Effector memory CD8-positive, alpha-beta T cell (primary cell): ENCODE measurements around the gene CDH23.

Source experiments
- ATAC-seq: fragments of 150-1000 bp; cut with Tn5 transposase; replicated peaks from 2 replicates; pipeline ENCODE4 v1.10.0; 2021; ENCODE audit warnings: mild to moderate bottlenecking, moderate library complexity
- DNase-seq, 3 experiments: peaks; one replicate each; pipeline ENCODE4 v3.0.0; 2021
- H3K27ac Mint-ChIP-seq, 2 donors: one replicate each; pipeline ENCODE4 v1.8.0; 2022; ENCODE audit warnings: mild to moderate bottlenecking in 2 of 2, mixed read lengths in 2 of 2, moderate library complexity in 2 of 2
- H3K27me3 Mint-ChIP-seq, 2 donors: one replicate each; pipeline ENCODE4 v1.8.0; 2022; ENCODE audit warnings: mixed read lengths in 2 of 2
- H3K36me3 Mint-ChIP-seq: one replicate; pipeline ENCODE4 v1.8.0; 2022; ENCODE audit warnings: mild to moderate bottlenecking, moderate library complexity, mixed read lengths; ENCODE audit not compliant: insufficient read depth
- H3K4me1 Mint-ChIP-seq, 2 donors: one replicate each; pipeline ENCODE4 v1.8.0; 2022; ENCODE audit warnings: low read depth in 2 of 2, mixed read lengths in 2 of 2
- H3K4me3 Mint-ChIP-seq, 2 donors: one replicate each; pipeline ENCODE4 v1.8.0; 2022; ENCODE audit warnings: mild to moderate bottlenecking in 2 of 2, mixed read lengths in 2 of 2, moderate library complexity in 2 of 2
- H3K9me3 Mint-ChIP-seq, 2 donors: one replicate each; pipeline ENCODE4 v1.8.0; 2022; ENCODE audit warnings: mixed read lengths in 2 of 2

The CDH23 gene

DNA sequence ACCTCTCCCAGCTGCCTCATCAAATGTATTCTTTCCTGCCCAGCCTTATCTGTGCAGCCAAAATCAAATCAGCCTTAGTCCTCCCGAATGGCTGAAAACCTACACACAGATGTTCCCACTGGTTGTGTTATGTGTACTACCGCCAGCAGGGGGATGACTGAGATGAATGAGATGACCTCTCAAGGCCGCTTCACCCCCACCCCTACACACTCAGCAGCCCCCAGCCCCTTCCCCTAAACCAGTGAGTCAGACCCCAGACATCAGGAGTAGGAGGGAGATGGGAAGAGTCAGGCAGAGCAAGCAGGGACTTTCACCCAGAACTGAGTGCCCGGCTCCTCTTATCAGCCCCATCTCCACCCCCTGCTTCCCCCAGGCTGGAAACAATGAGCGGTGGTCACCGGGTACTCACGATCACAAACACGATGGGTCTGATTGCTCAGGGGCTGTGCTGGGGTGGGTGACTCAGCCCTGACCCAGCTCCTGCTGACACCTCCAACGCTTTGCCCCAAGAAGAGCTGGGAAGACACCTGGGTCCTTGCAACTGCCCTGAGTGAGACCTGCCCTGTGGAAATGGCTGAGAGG lies 329.4 kb downstream of the CDH23 start:
- Mint-ChIP-seq H3K36me3 (peaks cover 8% of the 10 kb centered on the region), H3K4me3 (peak overlapping the region; percentile 66 to 77), H3K27ac (peak overlapping the region; percentile 97 to 98), H3K9me3 (no peaks in the 10 kb centered on the region), H3K4me1 (peaks cover 36 to 71% of the 10 kb centered on the region in 2 donors), H3K27me3 (no peaks in the 10 kb centered on the region)
- DNase-seq, result no peak
- no peak for ATAC-seq

DNA sequence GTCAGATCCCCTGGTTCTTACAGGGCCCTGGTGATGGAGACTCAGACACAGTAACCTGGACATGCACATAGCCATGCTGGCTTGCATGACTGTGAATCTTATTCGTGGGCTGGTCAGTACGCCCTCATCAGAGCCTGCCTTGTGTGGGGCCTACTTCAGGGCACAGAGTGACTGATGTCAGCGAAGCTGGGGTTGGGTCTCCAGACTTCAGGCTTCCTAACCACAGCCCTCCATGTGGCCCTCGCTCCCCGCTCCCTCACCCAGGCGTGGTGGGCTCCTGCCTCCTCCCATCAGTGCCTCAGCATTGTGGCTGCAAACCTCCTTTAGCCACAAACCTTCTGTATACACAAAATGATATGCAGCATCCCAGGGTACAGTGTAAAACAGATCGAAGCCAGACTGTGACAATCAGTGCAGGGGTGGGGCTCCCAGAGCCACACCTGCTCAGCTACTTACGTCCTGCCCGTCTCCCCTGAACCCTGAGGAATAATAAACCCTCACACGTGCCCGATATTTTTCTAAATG lies 329.9 kb downstream of the CDH23 start:
- peak overlapping the region; percentile 97 to 98 for H3K27ac Mint-ChIP-seq
- H3K4me3 Mint-ChIP-seq, result peak overlapping the region; percentile 66 to 77
- H3K9me3 Mint-ChIP-seq, result no peaks in the 10 kb centered on the region
- H3K36me3 Mint-ChIP-seq, result peaks cover 8% of the 10 kb centered on the region
- DNase-seq, result no peak
- peaks cover 36 to 74% of the 10 kb centered on the region in 2 donors for H3K4me1 Mint-ChIP-seq
- no peaks in the 10 kb centered on the region for H3K27me3 Mint-ChIP-seq
- ATAC-seq, result peak; percentile 39

DNA sequence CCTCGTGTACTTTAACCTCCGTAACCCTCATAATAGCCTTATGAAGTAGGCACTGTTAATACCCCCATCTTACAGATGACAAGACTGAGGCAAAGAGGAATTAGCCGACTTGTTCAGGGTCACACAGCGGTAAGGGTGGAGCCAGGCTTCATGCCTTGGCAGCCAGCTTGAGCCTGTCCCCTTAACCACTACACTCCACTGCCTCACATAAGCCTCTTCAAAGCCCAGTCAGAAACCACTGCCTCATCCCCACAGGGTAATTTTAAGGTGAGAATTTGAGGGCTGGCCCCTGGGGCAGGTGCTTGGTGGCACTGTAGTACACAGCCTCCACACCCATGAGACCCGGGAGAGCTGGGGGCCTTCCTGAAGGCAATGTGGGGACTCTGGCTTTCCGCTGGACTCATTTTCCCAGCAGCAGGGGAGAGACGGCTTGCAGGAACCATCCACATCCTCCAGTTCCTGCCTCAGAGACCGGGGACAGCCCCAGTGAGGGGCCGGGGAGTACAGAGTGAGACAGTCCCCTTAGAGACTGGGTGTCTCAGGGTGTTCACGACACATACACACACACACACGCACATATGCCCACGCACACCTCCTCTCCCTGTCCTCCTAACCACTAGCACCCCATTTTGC lies 330.5 kb downstream of the CDH23 start:
- peaks cover 37 to 76% of the 10 kb centered on the region in 2 donors for H3K4me1 Mint-ChIP-seq
- no peaks in the 10 kb centered on the region for H3K9me3 Mint-ChIP-seq
- H3K36me3 Mint-ChIP-seq, result peaks cover 8% of the 10 kb centered on the region
- peak; percentile 67 to 72 (median 72) for DNase-seq
- ATAC-seq, result peak; percentile 69
- H3K4me3 Mint-ChIP-seq, result peak overlapping the region; percentile 66 to 77
- H3K27me3 Mint-ChIP-seq, result no peaks in the 10 kb centered on the region
- H3K27ac Mint-ChIP-seq, result peak overlapping the region; percentile 97 to 98

DNA sequence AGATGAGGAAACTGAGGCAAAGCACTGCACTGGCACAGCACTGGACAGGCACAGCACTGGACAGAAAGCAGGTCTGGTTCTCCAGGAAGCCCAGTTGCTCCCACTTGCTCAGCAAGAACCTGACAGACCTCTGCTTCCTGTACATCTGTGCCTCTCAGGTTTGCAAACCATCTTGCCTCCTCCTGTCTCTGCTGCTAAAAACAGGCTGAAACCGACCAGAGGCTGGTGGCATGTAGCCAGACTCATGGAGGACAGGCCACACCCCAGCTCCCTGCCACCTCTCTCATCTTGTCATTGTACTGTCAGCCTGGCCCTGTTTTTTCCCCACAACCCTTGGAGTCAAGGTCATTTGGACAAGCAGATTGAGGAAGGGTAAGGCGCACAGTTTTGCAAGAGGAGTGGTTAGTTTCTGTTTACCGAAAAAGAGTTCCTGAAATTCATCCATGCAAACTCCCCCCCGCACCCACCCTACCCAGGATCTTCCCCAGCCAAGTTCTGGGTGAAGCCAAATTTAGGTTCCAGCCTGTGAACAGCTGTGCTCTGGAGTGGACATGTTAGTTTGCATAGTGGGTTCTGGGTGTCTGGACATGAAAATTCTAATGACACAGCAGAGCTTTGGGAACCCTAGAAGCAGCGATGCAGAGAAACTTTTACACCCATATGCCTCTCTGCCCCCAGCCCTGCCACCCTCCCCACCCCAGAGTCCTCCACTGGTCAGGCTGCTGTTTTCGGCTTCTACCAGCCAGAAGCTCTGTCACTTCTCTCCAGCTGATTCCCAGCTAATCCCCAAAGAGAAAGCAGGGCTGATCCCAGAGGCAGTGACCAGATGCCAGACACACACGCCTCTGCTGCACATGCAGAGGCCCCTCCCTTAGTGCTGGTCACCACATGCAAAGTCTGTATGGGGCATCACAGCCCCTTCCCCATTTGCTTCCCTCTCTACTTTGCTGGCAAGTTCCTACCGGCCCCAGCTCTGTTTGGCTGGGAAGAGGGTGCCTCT lies 331.3 kb downstream of the CDH23 start:
- peak overlapping the region; percentile 66 to 77 for H3K4me3 Mint-ChIP-seq
- no peaks in the 10 kb centered on the region for H3K9me3 Mint-ChIP-seq
- peak overlapping the region; percentile 97 to 98 for H3K27ac Mint-ChIP-seq
- H3K36me3 Mint-ChIP-seq, result peaks cover 8% of the 10 kb centered on the region
- H3K27me3 Mint-ChIP-seq, result no peaks in the 10 kb centered on the region
- DNase-seq (peak; percentile 73 to 81 (median 74)), ATAC-seq (peak; percentile 64)
- peaks cover 40 to 76% of the 10 kb centered on the region in 2 donors for H3K4me1 Mint-ChIP-seq

DNA sequence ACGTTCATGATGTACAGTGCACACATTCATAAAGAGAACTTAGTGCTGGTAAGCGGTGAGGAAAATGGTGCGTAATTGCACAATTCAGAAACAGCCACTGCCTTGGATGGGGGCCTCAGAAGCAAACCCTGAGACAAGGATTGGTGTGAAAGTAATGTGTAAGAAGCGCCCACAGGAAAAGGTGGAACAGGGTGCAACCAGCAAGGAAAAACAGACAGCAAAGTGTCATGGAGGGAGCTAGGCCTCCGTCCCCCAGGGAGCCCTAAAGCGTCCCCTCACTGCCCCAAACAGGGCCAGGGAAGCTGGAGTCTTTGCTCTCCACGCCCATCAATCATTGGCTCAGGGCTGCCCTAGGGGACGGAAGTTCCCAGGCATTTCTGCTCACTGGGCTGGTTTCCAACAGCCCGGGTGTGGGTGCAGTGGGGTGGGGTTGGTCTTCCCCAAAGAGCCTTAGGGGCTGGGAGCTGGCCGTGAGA lies 332.5 kb downstream of the CDH23 start:
- Mint-ChIP-seq H3K9me3 (no peaks in the 10 kb centered on the region), H3K36me3 (peaks cover 8% of the 10 kb centered on the region), H3K4me3 (peak overlapping the region; percentile 66 to 77), H3K4me1 (peaks cover 48 to 75% of the 10 kb centered on the region in 2 donors), H3K27me3 (no peaks in the 10 kb centered on the region), H3K27ac (peak overlapping the region; percentile 79 to 98)
- ATAC-seq (no peak), DNase-seq (no peak)

DNA sequence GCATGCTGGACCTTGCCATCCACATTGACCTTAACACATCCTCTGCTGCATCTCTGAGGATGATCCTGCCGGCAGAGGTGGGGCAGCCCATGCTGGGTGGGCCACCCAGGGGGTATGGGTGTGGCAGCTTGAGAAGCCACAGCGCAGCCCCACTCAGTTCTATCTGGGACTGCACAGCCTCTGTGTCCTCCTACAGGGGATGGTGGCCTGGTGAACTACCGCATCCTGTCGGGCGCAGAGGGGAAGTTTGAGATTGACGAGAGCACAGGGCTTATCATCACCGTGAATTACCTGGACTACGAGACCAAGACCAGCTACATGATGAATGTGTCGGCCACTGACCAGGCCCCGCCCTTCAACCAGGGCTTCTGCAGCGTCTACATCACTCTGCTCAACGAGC lies 335.1 kb downstream of the CDH23 start:
- H3K4me3 Mint-ChIP-seq, result peak overlapping the region in 1 of 2 donors; percentile 58
- peaks cover 60 to 83% of the 10 kb centered on the region in 2 donors for H3K4me1 Mint-ChIP-seq
- no peaks in the 10 kb centered on the region for H3K9me3 Mint-ChIP-seq
- ATAC-seq (no peak), DNase-seq (peak in 2 of 3 experiments; percentile 33 to 38)
- H3K36me3 Mint-ChIP-seq, result peaks cover 13% of the 10 kb centered on the region
- no peaks in the 10 kb centered on the region for H3K27me3 Mint-ChIP-seq
- peak overlapping the region; percentile 84 to 93 for H3K27ac Mint-ChIP-seq

DNA sequence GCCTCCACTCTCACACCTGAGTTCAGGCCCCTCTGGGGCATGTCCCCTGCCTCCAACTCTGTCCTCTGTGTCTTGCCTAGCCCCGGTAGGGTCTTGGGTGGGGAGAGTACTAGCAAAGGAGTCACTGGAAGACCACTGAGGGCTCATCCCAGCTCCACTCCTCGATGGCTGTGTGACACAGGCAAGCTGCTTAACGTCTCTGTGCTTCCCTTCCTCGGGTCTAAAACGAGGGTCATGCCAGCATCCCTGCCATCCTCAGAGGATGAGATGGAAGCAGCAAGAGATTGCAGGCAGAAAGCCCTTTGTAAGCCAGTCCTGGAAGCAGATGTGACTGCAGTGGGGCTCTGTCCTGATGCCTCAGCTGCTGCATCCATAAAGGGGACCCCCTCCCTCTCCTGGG lies 338.1 kb downstream of the CDH23 start:
- Mint-ChIP-seq H3K27ac (peak overlapping the region; percentile 93 to 94), H3K36me3 (peaks cover 12% of the 10 kb centered on the region), H3K4me3 (peak overlapping the region; percentile 52 to 75), H3K4me1 (peaks cover 67 to 86% of the 10 kb centered on the region in 2 donors), H3K27me3 (no peaks in the 10 kb centered on the region), H3K9me3 (no peaks in the 10 kb centered on the region)
- DNase-seq, result no peak
- no peak for ATAC-seq

DNA sequence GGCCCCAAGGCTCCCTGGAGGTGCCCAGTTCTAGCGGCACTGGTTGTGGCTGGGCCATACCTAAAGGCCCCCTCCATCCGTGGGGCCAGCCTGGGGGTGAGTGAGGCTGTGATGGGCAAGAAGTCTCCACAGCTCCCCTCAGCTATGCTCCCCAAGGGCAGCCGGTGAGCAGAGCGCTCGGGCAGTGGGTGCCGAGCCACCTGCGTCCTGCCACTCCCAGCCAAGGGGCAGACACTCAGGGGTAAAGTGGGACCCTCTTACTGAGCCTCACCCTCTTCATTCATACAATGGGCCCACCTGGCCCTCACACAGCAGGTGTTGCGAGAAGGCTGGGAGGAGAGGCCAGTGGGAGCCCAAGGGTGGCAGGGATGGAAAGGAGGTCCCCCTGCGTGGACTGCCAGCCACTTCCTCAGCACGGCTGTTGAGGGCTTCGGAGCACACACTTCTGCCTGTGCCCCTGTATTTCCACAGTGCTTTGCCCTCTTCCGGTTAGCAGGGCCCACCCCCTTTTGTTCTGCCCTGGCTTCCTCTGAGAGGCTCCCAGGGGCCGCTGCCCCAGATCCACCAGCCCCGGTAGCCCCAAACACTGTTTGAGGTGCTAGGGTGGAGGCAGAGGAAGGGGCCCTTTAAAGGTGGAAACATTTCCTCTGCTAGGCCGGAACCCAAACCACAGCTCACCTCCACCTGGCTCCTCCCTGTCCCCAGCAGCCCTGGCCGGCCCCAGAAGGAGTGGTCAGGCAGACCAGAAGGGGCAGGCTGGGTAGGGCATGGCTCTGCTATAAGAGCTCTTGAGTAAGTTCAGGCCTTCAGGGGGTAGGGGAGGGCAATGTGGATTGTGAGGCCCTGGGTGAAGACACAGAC lies 339.2 kb downstream of the CDH23 start:
- Mint-ChIP-seq H3K27ac (peak overlapping the region; percentile 93 to 94), H3K27me3 (no peaks in the 10 kb centered on the region), H3K36me3 (peaks cover 12% of the 10 kb centered on the region), H3K4me3 (peak overlapping the region; percentile 70 to 75), H3K9me3 (no peaks in the 10 kb centered on the region), H3K4me1 (peaks cover 78 to 90% of the 10 kb centered on the region in 2 donors)
- ATAC-seq, result peak; percentile 91
- peak; percentile 57 to 64 (median 63) for DNase-seq

DNA sequence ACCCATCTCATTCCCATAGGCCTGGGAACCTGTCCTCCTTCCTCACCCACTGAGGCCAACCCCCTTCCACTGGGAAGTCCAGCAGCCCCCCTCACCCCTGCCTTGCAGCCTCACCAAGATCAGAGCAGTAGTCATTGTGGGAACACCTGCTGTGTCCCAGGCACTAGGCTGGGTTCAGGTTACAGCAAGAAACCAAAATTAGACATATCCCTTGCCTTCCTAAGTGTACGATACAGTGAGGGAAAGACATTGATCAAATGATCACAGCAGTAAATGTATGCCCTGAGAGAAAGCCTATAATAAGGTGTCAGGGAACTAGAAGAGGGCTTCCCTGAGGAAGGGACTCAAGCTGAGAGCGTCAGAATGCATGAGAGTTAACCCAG lies 339.8 kb downstream of the CDH23 start:
- Mint-ChIP-seq H3K36me3 (peaks cover 12% of the 10 kb centered on the region), H3K9me3 (no peaks in the 10 kb centered on the region), H3K27me3 (no peaks in the 10 kb centered on the region), H3K4me1 (peaks cover 84 to 92% of the 10 kb centered on the region in 2 donors), H3K4me3 (peak overlapping the region; percentile 70 to 75), H3K27ac (peak overlapping the region; percentile 93 to 94)
- DNase-seq, result no peak
- no peak for ATAC-seq

DNA sequence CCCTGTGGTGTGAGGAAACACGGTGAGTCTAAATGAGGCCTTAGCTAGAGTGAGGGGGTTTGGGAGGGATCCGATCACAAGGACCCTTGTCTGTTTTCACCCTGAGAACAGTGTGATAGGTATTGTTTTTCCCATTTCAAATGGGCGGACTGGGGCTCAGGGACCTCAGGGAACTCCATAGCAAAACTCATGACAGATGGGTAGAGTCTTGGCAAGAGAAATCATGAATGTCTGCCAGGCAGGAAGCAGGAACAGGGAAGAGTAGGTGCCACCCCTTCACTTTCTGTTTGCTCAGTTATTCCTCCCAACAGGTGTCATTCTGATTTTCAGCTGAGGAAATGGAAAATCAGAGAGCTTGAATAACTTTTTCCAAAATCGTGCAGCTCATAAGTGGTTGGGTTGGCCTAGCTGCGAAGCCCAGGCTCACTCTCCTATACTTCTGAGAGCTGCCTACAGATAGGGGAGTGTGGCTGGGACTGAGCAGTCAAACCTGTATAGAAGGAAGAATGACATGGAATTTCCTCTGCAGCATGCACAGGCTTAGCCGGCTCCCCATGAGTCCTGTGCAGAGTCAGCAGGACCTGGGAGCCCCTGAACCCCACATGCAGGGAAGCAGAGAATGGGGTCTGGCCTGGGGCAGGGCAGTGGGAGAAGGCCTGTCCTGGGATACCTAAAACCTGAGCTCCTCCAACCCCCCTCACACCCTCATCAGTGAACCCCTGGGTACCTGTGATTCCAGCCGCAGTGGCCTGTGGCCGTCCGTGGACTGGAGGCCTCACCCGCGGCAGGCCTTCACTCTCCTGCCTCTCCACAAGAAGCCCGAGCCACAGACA lies 340.5 kb downstream of the CDH23 start:
- DNase-seq, result no peak
- H3K36me3 Mint-ChIP-seq, result peaks cover 15% of the 10 kb centered on the region
- no peak for ATAC-seq
- peaks cover 90 to 92% of the 10 kb centered on the region in 2 donors for H3K4me1 Mint-ChIP-seq
- no peaks in the 10 kb centered on the region for H3K9me3 Mint-ChIP-seq
- H3K4me3 Mint-ChIP-seq, result peak overlapping the region in 1 of 2 donors; percentile 75
- peak overlapping the region; percentile 93 to 94 for H3K27ac Mint-ChIP-seq
- no peaks in the 10 kb centered on the region for H3K27me3 Mint-ChIP-seq

DNA sequence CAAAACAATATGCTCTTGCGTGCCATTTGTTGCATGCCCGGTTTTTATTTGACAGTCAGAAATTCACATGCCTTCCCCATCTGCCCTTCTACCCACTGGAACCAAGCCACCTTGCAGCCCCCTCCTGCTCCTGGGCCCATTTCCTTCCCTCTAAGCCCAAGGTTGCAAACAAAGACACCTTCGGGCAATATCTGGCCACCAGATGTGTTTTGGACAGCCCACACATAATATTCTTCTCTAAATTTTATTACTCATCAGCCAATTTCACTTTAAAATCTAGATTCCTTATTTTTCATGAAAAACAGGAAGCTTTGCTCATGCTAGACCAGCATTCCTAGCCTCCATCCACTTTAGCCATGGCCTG lies 341.1 kb downstream of the CDH23 start:
- H3K9me3 Mint-ChIP-seq, result no peaks in the 10 kb centered on the region
- ATAC-seq (no peak), DNase-seq (no peak)
- peaks cover 90 to 92% of the 10 kb centered on the region in 2 donors for H3K4me1 Mint-ChIP-seq
- H3K36me3 Mint-ChIP-seq, result peaks cover 17% of the 10 kb centered on the region
- peak overlapping the region; percentile 89 to 94 for H3K27ac Mint-ChIP-seq
- H3K4me3 Mint-ChIP-seq, result peak overlapping the region in 1 of 2 donors; percentile 62
- H3K27me3 Mint-ChIP-seq, result no peaks in the 10 kb centered on the region
